IMR-90 (cell line): ENCODE data around the gene MRFAP1L1. TPM values are rescaled to one million over a fixed set of nuclear protein-coding genes. Genes with fewer than 3 reads are reported as not detected.
A peak's percentile ranks its signal among the peaks of the same experiment; 100 is the strongest.

Source experiments
- ATAC-seq: fragments of 200-7000 bp; cut with Tn5 transposase; 2 replicates; pipeline ENCODE4 v1.9.1; 2020; ENCODE audit warnings: low read depth, mild to moderate bottlenecking, moderate library complexity
- BruUV-seq: library from RNA; stranded (reverse); fragments of 400-500 nt; replicated peaks from 2 replicates; lab custom pipeline; 2021; lab: Mats Ljungman, UMichigan
- CTCF ChIA-PET: fragments of 300-600 bp; formaldehyde crosslinking; extraction: SDS; loops from one replicate; lab custom pipeline; 2021; ENCODE audit warnings: antibody characterized with exemption; lab: Yijun Ruan, JAX
- POLR2A ChIA-PET: fragments of 300-600 bp; sonication (Branson Sonifier 250); formaldehyde crosslinking; loops from one replicate; lab custom pipeline; 2022; ENCODE audit warnings: antibody characterized with exemption; ENCODE audit not compliant: unreplicated experiment; lab: Charles Lee
- DNase-seq: peaks from one replicate; pipeline ENCODE4 v3.0.0; 2013
- H2AFZ ChIP-seq: replicated peaks from 2 replicates; pipeline ENCODE3; 2013; ENCODE audit warnings: low read length, mild to moderate bottlenecking; ENCODE audit not compliant: poor library complexity
- H2AK5ac ChIP-seq: 2 replicates; pipeline ENCODE4 v1.6.1; 2013; ENCODE audit warnings: low read depth, low read length, inconsistent platforms
- H2AK9ac ChIP-seq: replicated peaks from 2 replicates; pipeline ENCODE3; 2013; ENCODE audit warnings: mild to moderate bottlenecking, low read depth, low read length, moderate library complexity; ENCODE audit not compliant: poor library complexity
- H2BK120ac ChIP-seq: 2 replicates; pipeline ENCODE4 v1.6.1; 2013; ENCODE audit warnings: low read depth, low read length, inconsistent platforms
- H2BK15ac ChIP-seq: 3 replicates; pipeline ENCODE4 v1.6.1; 2013; ENCODE audit warnings: low read depth, low read length, inconsistent platforms
- H2BK20ac ChIP-seq: 2 replicates; pipeline ENCODE4 v1.6.1; 2013; ENCODE audit warnings: low read depth, mild to moderate bottlenecking, inconsistent platforms, low read length, moderate library complexity
- H2BK5ac ChIP-seq: 2 replicates; pipeline ENCODE4 v1.6.1; 2013; ENCODE audit warnings: mild to moderate bottlenecking, low read depth, low read length, inconsistent platforms; ENCODE audit not compliant: poor library complexity, severe bottlenecking
- H3K14ac ChIP-seq: replicated peaks from 2 replicates; pipeline ENCODE4 v1.6.1; 2013; ENCODE audit warnings: low read depth, low read length, inconsistent platforms
- H3K18ac ChIP-seq: 2 replicates; pipeline ENCODE4 v1.6.1; 2013; ENCODE audit warnings: low read depth, low read length, control low read depth
- H3K23ac ChIP-seq: 2 replicates; pipeline ENCODE4 v1.6.1; 2013; ENCODE audit warnings: low read depth, low read length, inconsistent platforms
- H3K27ac ChIP-seq: 2 replicates; pipeline ENCODE4 v1.5.1; 2013; ENCODE audit warnings: mild to moderate bottlenecking, control low read depth, low read length; ENCODE audit not compliant: insufficient read depth
- H3K27me3 ChIP-seq: 2 replicates; pipeline ENCODE4 v1.6.1; 2013; ENCODE audit warnings: low read length; ENCODE audit not compliant: control insufficient read depth, insufficient read depth
- H3K36me3 ChIP-seq: 2 replicates; pipeline ENCODE4 v1.6.1; 2013; ENCODE audit warnings: low read length, mixed read lengths; ENCODE audit not compliant: control insufficient read depth, insufficient read depth
- H3K4ac ChIP-seq: 2 replicates; pipeline ENCODE4 v1.6.1; 2013; ENCODE audit warnings: low read depth, low read length, inconsistent platforms
- H3K4me1 ChIP-seq: 2 replicates; pipeline ENCODE4 v1.6.1; 2013; ENCODE audit warnings: low read length, mixed read lengths; ENCODE audit not compliant: control insufficient read depth, insufficient read depth
- H3K4me2 ChIP-seq: 2 replicates; pipeline ENCODE4 v1.6.1; 2013; ENCODE audit warnings: low read depth, mild to moderate bottlenecking, control low read depth, low read length, moderate library complexity
- H3K4me3 ChIP-seq: 2 replicates; pipeline ENCODE4 v1.5.1; 2013; ENCODE audit warnings: low read depth, mild to moderate bottlenecking, control low read depth, low read length, moderate library complexity; ENCODE audit not compliant: insufficient read depth
- H3K56ac ChIP-seq: 2 replicates; pipeline ENCODE4 v1.6.1; 2013; ENCODE audit warnings: low read length, inconsistent platforms; ENCODE audit not compliant: insufficient read depth; ENCODE audit errors: extremely low read depth
- H3K79me1 ChIP-seq, 2 experiments: 2 replicates each; pipeline ENCODE4 v1.6.1; 2013; ENCODE audit warnings: low read length in 2 of 2, inconsistent platforms in 1 of 2, low read depth in 1 of 2
- H3K9ac ChIP-seq: 2 replicates; pipeline ENCODE4 v1.6.1; 2013; ENCODE audit warnings: low read depth, low read length, control low read depth
- H3K9me1 ChIP-seq: 2 replicates; pipeline ENCODE4 v1.6.1; 2013; ENCODE audit warnings: low read length, inconsistent platforms; ENCODE audit not compliant: insufficient read depth
- H3K9me3 ChIP-seq: 2 replicates; pipeline ENCODE4 v1.6.1; 2013; ENCODE audit warnings: low read length; ENCODE audit not compliant: control insufficient read depth, insufficient read depth
- H4K20me1 ChIP-seq: 2 replicates; pipeline ENCODE4 v1.6.1; 2013; ENCODE audit warnings: low read length, inconsistent platforms; ENCODE audit not compliant: insufficient read depth
- H4K5ac ChIP-seq: 2 replicates; pipeline ENCODE4 v1.6.1; 2013; ENCODE audit warnings: mild to moderate bottlenecking, low read depth, low read length, control low read depth
- H4K8ac ChIP-seq, 2 experiments: 2 replicates each; pipeline ENCODE4 v1.6.1; 2013; ENCODE audit warnings: low read depth in 2 of 2, low read length in 2 of 2, control low read depth in 1 of 2, inconsistent platforms in 1 of 2
- H4K91ac ChIP-seq: 2 replicates; pipeline ENCODE4 v1.6.1; 2013; ENCODE audit warnings: low read depth, low read length, inconsistent platforms; ENCODE audit not compliant: insufficient read depth
- CEBPB ChIP-seq: IDR thresholded peaks from 2 replicates; pipeline ENCODE4 v1.6.1; 2012; ENCODE audit warnings: low read depth, low read length, improper control_type of control experiment
- MAFK ChIP-seq: IDR thresholded peaks from 2 replicates; pipeline ENCODE4 v1.6.1; 2012; ENCODE audit warnings: low read depth, low read length, improper control_type of control experiment
- NFE2L2 ChIP-seq: fragments of 150-350 bp; IDR thresholded peaks from 2 replicates; pipeline ENCODE4 v1.6.1; 2016; ENCODE audit warnings: low read depth, mild to moderate bottlenecking, low read length
- POLR2A ChIP-seq: IDR thresholded peaks from 2 replicates; pipeline ENCODE4 v1.6.1; 2012; ENCODE audit warnings: mild to moderate bottlenecking, low read depth, low read length
- RAD21 ChIP-seq: IDR thresholded peaks from 2 replicates; pipeline ENCODE4 v1.6.1; 2012; ENCODE audit warnings: low read length, improper control_type of control experiment
- RCOR1 ChIP-seq: IDR thresholded peaks from 2 replicates; pipeline ENCODE4 v1.6.1; 2012; ENCODE audit warnings: mild to moderate bottlenecking, low read length, improper control_type of control experiment; ENCODE audit not compliant: insufficient replicate concordance
- SMC3 ChIP-seq: fragments of 150-350 bp; IDR thresholded peaks from 2 replicates; pipeline ENCODE4 v1.6.1; 2016; ENCODE audit warnings: low read depth, mild to moderate bottlenecking, antibody characterized with exemption, low read length, moderate library complexity
- WGBS, 2 experiments: methylation state at CpG; one replicate each; pipeline versions ENCODE4 v1.1.5 to v1.1.7; 2013; ENCODE audit warnings: missing lambda C conversion rate in 2 of 2; ENCODE audit not compliant: insufficient read length in 1 of 2; ENCODE audit errors: extremely low coverage in 2 of 2; 5-methylcytosine and 5-hydroxymethylcytosine counted together
- dilution Hi-C: fragments of 300-500 bp; cut with HindIII; formaldehyde crosslinking; loops from one replicate; pipeline ENCODE4 v1.14.3; 2018; ENCODE audit warnings: low sequenced_read_pairs; ENCODE audit not compliant: unreplicated experiment
- in situ Hi-C: fragments of 300-500 bp; cut with MboI; formaldehyde crosslinking; loops from 3 replicates; pipeline ENCODE4 v1.14.3; 2019; ENCODE audit warnings: low sequenced_read_pairs, inconsistent platforms, mixed read lengths
- intact Hi-C: fragments of 100-400 bp; cut with micrococcal nuclease; formaldehyde crosslinking; loops from 2 replicates; pipeline ENCODE4 v1.10.0; 2022
- polyA plus RNA-seq, 3 experiments: library from polyadenylated mRNA; depleted of rRNA; stranded (reverse); fragments of >200 nt; gene quantifications; 2 replicates each; pipeline ENCODE4 v1.2.3, GENCODE V29; 2012; ENCODE audit warnings: low replicate concordance in 1 of 3
- total RNA-seq: library from RNA; depleted of rRNA; stranded (reverse); fragments of >200 nt; gene quantifications from 2 replicates; pipeline ENCODE4 v1.2.3, GENCODE V29; 2012
- TF ChIP-seq, protein P1 (sequence below): fragments of 150-350 bp; IDR thresholded peaks from 2 replicates; pipeline ENCODE4 v1.6.1; 2017; ENCODE audit warnings: mild to moderate bottlenecking, antibody characterized with exemption, low read length, low read depth
- TF ChIP-seq, protein P2 (sequence below): conservative IDR thresholded peaks from 2 replicates; pipeline ENCODE4 v1.5.1; 2012; ENCODE audit warnings: mild to moderate bottlenecking, low read depth, low read length, improper control_type of control experiment
- TF ChIP-seq, protein P3 (sequence below): fragments of 150-350 bp; IDR thresholded peaks from 2 replicates; pipeline ENCODE4 v1.6.1; 2016; ENCODE audit warnings: low read depth, mild to moderate bottlenecking, low read length, moderate library complexity, borderline replicate concordance

MRFAP1L1 gene
- total and polyA plus RNA-seq, 2 of the 4 experiments (the other 2 are of a cell fraction): 31.7 to 47.0 TPM

DNA sequence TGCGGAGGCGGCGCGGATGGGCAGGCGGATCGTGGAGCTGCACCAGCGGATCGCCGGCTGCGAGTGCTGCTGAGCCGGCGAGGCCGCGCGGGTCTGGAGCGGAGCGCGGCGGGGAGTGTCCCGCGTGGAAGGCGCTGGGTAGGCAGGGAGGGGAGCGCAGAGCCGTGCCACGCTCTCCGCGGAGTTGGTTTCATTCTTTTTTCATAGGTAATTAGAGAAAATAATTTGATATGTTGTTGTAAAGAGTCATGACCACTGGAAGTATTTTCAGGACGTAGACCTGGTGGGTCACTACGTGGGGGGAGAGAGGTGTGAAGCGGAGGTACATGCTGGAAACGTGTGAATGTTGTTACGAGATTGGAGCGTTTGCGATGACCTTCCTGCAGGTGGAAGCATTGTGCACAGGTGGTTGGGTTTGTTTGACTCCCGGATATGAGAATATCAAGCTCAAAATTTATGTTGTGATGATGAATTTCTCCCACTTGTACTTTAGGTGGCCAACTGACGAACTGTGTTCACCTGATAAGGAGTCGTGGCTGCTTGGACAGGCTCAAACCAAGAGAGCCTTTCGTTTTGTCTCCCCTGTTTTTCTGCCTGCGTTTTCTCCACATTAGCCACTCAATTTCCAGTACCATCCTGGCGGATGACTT lies 35.0 kb downstream of the MRFAP1L1 start:
- peak overlapping the region; percentile 2; the same call in 1 of the 2 replicates for H3K27ac ChIP-seq
- dilution Hi-C loops: no loop called here
- CTCF ChIA-PET: interaction anchor here (0.7 to 1.6 kb wide), 3 partner anchors 13 to 34 kb away, joined by 3 to 4 read pairs (median 3); no protein-coding TSS in a partner anchor

More for the DNA sequence above, 35.0 kb downstream of the MRFAP1L1 start:
- H3K4ac ChIP-seq: peak overlapping the region; percentile 70
- H3K18ac ChIP-seq: no peak overlapping the region
- POLR2A ChIA-PET: no interaction called here
- H4K20me1 ChIP-seq: peaks cover 22% of the 10 kb centered on the region
- intact Hi-C loops: no loop called here
- no peak overlapping the region for H2BK15ac ChIP-seq
- TF ChIP-seq, protein P1, sequence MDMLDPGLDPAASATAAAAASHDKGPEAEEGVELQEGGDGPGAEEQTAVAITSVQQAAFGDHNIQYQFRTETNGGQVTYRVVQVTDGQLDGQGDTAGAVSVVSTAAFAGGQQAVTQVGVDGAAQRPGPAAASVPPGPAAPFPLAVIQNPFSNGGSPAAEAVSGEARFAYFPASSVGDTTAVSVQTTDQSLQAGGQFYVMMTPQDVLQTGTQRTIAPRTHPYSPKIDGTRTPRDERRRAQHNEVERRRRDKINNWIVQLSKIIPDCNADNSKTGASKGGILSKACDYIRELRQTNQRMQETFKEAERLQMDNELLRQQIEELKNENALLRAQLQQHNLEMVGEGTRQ: no peak
- no peak for TF ChIP-seq CEBPB
- TF ChIP-seq MAFK: no peak
- TF ChIP-seq NFE2L2: no peak
- TF ChIP-seq, protein P2, sequence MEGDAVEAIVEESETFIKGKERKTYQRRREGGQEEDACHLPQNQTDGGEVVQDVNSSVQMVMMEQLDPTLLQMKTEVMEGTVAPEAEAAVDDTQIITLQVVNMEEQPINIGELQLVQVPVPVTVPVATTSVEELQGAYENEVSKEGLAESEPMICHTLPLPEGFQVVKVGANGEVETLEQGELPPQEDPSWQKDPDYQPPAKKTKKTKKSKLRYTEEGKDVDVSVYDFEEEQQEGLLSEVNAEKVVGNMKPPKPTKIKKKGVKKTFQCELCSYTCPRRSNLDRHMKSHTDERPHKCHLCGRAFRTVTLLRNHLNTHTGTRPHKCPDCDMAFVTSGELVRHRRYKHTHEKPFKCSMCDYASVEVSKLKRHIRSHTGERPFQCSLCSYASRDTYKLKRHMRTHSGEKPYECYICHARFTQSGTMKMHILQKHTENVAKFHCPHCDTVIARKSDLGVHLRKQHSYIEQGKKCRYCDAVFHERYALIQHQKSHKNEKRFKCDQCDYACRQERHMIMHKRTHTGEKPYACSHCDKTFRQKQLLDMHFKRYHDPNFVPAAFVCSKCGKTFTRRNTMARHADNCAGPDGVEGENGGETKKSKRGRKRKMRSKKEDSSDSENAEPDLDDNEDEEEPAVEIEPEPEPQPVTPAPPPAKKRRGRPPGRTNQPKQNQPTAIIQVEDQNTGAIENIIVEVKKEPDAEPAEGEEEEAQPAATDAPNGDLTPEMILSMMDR: peak; percentile 36
- no peak for TF ChIP-seq RCOR1
- no peak for TF ChIP-seq POLR2A
- no peak for TF ChIP-seq SMC3
- peak; percentile 40 for TF ChIP-seq RAD21
- TF ChIP-seq, protein P3, sequence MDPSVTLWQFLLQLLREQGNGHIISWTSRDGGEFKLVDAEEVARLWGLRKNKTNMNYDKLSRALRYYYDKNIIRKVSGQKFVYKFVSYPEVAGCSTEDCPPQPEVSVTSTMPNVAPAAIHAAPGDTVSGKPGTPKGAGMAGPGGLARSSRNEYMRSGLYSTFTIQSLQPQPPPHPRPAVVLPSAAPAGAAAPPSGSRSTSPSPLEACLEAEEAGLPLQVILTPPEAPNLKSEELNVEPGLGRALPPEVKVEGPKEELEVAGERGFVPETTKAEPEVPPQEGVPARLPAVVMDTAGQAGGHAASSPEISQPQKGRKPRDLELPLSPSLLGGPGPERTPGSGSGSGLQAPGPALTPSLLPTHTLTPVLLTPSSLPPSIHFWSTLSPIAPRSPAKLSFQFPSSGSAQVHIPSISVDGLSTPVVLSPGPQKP: no peak
- H2BK5ac ChIP-seq: no peak overlapping the region
- peaks cover 29% of the 10 kb centered on the region for H3K9me1 ChIP-seq
- peak overlapping the region; percentile 50 for H3K14ac ChIP-seq
- peak overlapping the region; percentile 61 for H3K4me3 ChIP-seq
- ATAC-seq: no peak
- H2BK120ac ChIP-seq: no peak overlapping the region
- no peak overlapping the region for H4K8ac ChIP-seq
- H3K27me3 ChIP-seq: no peaks in the 10 kb centered on the region
- in situ Hi-C loops: no loop called here
- TSS peak; percentile 73 for BruUV-seq
- no peak overlapping the region for H2AK5ac ChIP-seq
- H3K56ac ChIP-seq: no peak overlapping the region
- no peaks in the 10 kb centered on the region for H3K9me3 ChIP-seq
- peaks cover 9% of the 10 kb centered on the region for H3K36me3 ChIP-seq
- H2AFZ ChIP-seq: peak overlapping the region; percentile 95
- peak overlapping the region; percentile 99 for H3K4me2 ChIP-seq
- peak overlapping the region; percentile 92 for H3K23ac ChIP-seq
- H3K4me1 ChIP-seq: peaks cover 16% of the 10 kb centered on the region
- H3K9ac ChIP-seq: peak overlapping the region; percentile 43
- 1% methylated on average over 29 of the region's 40 CpGs; no CpG with 5 or more reads in 1 of the 2 experiments for WGBS, 2 experiments
- H2AK9ac ChIP-seq: peak overlapping the region; percentile 38
- H4K91ac ChIP-seq: no peak overlapping the region; the same call in 1 of the 2 replicates
- peak; percentile 41 for DNase-seq
- H3K79me1 ChIP-seq: peaks cover 29 to 38% of the 10 kb centered on the region in 2 experiments; a peak in 3 of 4 replicates
- H2BK20ac ChIP-seq: no peak overlapping the region
- H4K5ac ChIP-seq: no peak overlapping the region
